WERI-Rb-1 (cell line): Measurements from ENCODE around the gene ZNF483.
A peak's percentile ranks its signal among the peaks of the same experiment; 100 is the strongest.
"Not testable (repeated sequence)": the region's sequence is repeated elsewhere in the genome, so short reads cannot be mapped to it uniquely, and the experiment has no call there.

Experiments
- DNase-seq: peaks from one replicate; pipeline ENCODE4 v3.0.0-alpha.2; 2020
- H3K27ac ChIP-seq: fragments of 250-450 bp; sonication (Bioruptor Pico); 2 replicates; pipeline ENCODE4 v1.5.1; 2020; ENCODE audit warnings: mild to moderate bottlenecking, moderate library complexity
- H3K27me3 ChIP-seq: fragments of 250-450 bp; sonication (Bioruptor Pico); 2 replicates; pipeline ENCODE4 v1.5.1; 2021; ENCODE audit warnings: mild to moderate bottlenecking, low read depth, moderate library complexity; ENCODE audit not compliant: insufficient read depth, severe bottlenecking
- H3K36me3 ChIP-seq: fragments of 250-450 bp; sonication (Bioruptor Pico); 2 replicates; pipeline ENCODE4 v1.5.1; 2020; ENCODE audit warnings: mild to moderate bottlenecking, moderate library complexity
- H3K4me3 ChIP-seq: 2 replicates; pipeline ENCODE4 v1.5.1; 2011; ENCODE audit warnings: low read depth, mild to moderate bottlenecking, control low read depth, low read length
- H3K9me3 ChIP-seq: fragments of 250-450 bp; sonication (Bioruptor Pico); 2 replicates; pipeline ENCODE4 v1.5.1; 2021; ENCODE audit warnings: mild to moderate bottlenecking, moderate library complexity; ENCODE audit not compliant: severe bottlenecking
- CTCF ChIP-seq: IDR thresholded peaks from 2 replicates; pipeline ENCODE4 v1.5.1; 2011; ENCODE audit warnings: low read depth, mild to moderate bottlenecking, control low read depth, inconsistent platforms, low read length

The ZNF483 gene

GRCh38 chr9:111502506-111502905 is 22.5 kb upstream of the ZNF483 start:
- Histone ChIP-seq H3K36me3 (no peaks in the 10 kb centered on the region), H3K9me3 (no peaks in the 10 kb centered on the region), H3K4me3 (no peak overlapping the region), H3K27ac (no peak overlapping the region), H3K27me3 (no peaks in the 10 kb centered on the region)
- DNase-seq: no peak
- no peak for TF ChIP-seq CTCF

- not testable (repeated sequence) for H3K27ac ChIP-seq, H3K4me3 ChIP-seq, DNase-seq, H3K27me3 ChIP-seq, H3K36me3 ChIP-seq
- H3K9me3 ChIP-seq: peaks cover 16% of the 10 kb centered on the region
These were observed 13.4 kb upstream of the ZNF483 start for GRCh38 chr9:111511581-111511980.

- no peak for DNase-seq
These were observed 10.0 kb upstream of the ZNF483 start for GRCh38 chr9:111514967-111515366.

GRCh38 chr9:111516061-111516465 is 8.9 kb upstream of the ZNF483 start:
- Histone ChIP-seq H3K4me3 (no peak overlapping the region), H3K36me3 (no peaks in the 10 kb centered on the region), H3K27ac (no peak overlapping the region), H3K9me3 (peaks cover 13% of the 10 kb centered on the region), H3K27me3 (no peaks in the 10 kb centered on the region)
- TF ChIP-seq CTCF: no peak
- no peak for DNase-seq

More at GRCh38 chr9:111514967-111515366, 10.0 kb upstream of the ZNF483 start:
- Histone ChIP-seq H3K9me3 (peaks cover 16% of the 10 kb centered on the region), H3K27me3 (no peaks in the 10 kb centered on the region), H3K4me3 (no peak overlapping the region), H3K27ac (no peak overlapping the region), H3K36me3 (no peaks in the 10 kb centered on the region)
- TF ChIP-seq CTCF: no peak

GRCh38 chr9:111524731-111525055 is 286 bp upstream of the ZNF483 start:
- H3K27me3 ChIP-seq: no peaks in the 10 kb centered on the region
- H3K36me3 ChIP-seq: peaks cover 18% of the 10 kb centered on the region
- no peak for TF ChIP-seq CTCF
- H3K4me3 ChIP-seq: peak overlapping the region; percentile 89
- H3K27ac ChIP-seq: no peak overlapping the region; the same call in 1 of the 2 replicates
- no peak for DNase-seq
- H3K9me3 ChIP-seq: no peaks in the 10 kb centered on the region

GRCh38 chr9:111527347-111527746 is 2.4 kb downstream of the ZNF483 start:
- DNase-seq: no peak
- peaks cover 33% of the 10 kb centered on the region for H3K36me3 ChIP-seq
- H3K9me3 ChIP-seq: no peaks in the 10 kb centered on the region
- TF ChIP-seq CTCF: no peak
- no peaks in the 10 kb centered on the region for H3K27me3 ChIP-seq
- H3K27ac ChIP-seq: no peak overlapping the region
- H3K4me3 ChIP-seq: no peak overlapping the region
